Eye (tissue), 1 donor: ENCODE data around the gene KCNK15.

Experiments used
- DNase-seq: peaks from one replicate; pipeline ENCODE4 v3.0.0-alpha.2; 2015

Gene KCNK15

GRCh38 chr20:44736170-44737021 is 9.3 kb upstream of the KCNK15 start:
- peak; percentile 88 for DNase-seq

GRCh38 chr20:44737116-44737515 is 8.5 kb upstream of the KCNK15 start:
- no peak for DNase-seq

GRCh38 chr20:44738813-44739477 is 6.7 kb upstream of the KCNK15 start:
- peak; percentile 93 for DNase-seq

GRCh38 chr20:44739942-44740341 is 5.7 kb upstream of the KCNK15 start:
- no peak for DNase-seq

GRCh38 chr20:44742304-44743079 is 3.2 kb upstream of the KCNK15 start:
- no peak for DNase-seq

- DNase-seq = no peak
These were observed 2.5 kb upstream of the KCNK15 start for GRCh38 chr20:44743080-44743701.

- DNase-seq = no peak
These were observed 1.6 kb upstream of the KCNK15 start for GRCh38 chr20:44743916-44744655.

- DNase-seq = no peak
These were observed 505 bp upstream of the KCNK15 start for GRCh38 chr20:44745122-44745597.

GRCh38 chr20:44746367-44747165 is 901 bp downstream of the KCNK15 start:
- no peak for DNase-seq

GRCh38 chr20:44747166-44748004 is 1.7 kb downstream of the KCNK15 start:
- DNase-seq = peak; percentile 93

GRCh38 chr20:44748005-44748370 is 2.3 kb downstream of the KCNK15 start:
- peak; percentile 48 for DNase-seq

- DNase-seq = no peak
These were observed 4.6 kb downstream of the KCNK15 start for GRCh38 chr20:44750081-44750805.

- DNase-seq = no peak
These were observed 6.7 kb downstream of the KCNK15 start for GRCh38 chr20:44752099-44752931.

- no peak for DNase-seq
These were observed 8.9 kb downstream of the KCNK15 start for GRCh38 chr20:44754554-44754953.

- no peak for DNase-seq
These were observed 10.5 kb downstream of the KCNK15 start for GRCh38 chr20:44756011-44756688.

- DNase-seq = no peak
These were observed 11.3 kb downstream of the KCNK15 start for GRCh38 chr20:44756956-44757355.

GRCh38 chr20:44758247-44759101 is 12.8 kb downstream of the KCNK15 start:
- DNase-seq = no peak
